GM12892 (cell line): ENCODE data around the gene TMEM31. TPM values are rescaled to one million over a fixed set of nuclear protein-coding genes. Genes with fewer than 3 reads are reported as not detected.

Experiments used
- DNase-seq: peaks from one replicate; pipeline ENCODE4 v3.0.0; 2011; ENCODE audit not compliant: insufficient read length
- FAIRE-seq: peaks from 2 replicates; lab custom pipeline; 2011; peaks lifted over from hg19 to GRCh38; lab: Jason Lieb, UNC
- POLR2A ChIP-seq: IDR thresholded peaks from 2 replicates; pipeline ENCODE4 v1.6.1; 2011; ENCODE audit warnings: low read depth, low read length, control low read depth
- POLR2AphosphoS5 ChIP-seq: IDR thresholded peaks from 2 replicates; pipeline ENCODE4 v1.6.1; 2011; ENCODE audit warnings: low read depth, low read length, control low read depth
- TAF1 ChIP-seq: IDR thresholded peaks from 2 replicates; pipeline ENCODE4 v1.6.1; 2011; ENCODE audit warnings: low read depth, mild to moderate bottlenecking, control low read depth, low read length, borderline replicate concordance
- polyA plus RNA-seq: library from polyadenylated mRNA; unstranded; fragments of >200 nt; gene quantifications from one replicate; pipeline ENCODE4 v1.2.1, GENCODE V29; 2012; ENCODE audit warnings: missing spikeins, inconsistent platforms; ENCODE audit not compliant: missing spikeins

Gene TMEM31
- polyA plus RNA-seq = not detected

DNA sequence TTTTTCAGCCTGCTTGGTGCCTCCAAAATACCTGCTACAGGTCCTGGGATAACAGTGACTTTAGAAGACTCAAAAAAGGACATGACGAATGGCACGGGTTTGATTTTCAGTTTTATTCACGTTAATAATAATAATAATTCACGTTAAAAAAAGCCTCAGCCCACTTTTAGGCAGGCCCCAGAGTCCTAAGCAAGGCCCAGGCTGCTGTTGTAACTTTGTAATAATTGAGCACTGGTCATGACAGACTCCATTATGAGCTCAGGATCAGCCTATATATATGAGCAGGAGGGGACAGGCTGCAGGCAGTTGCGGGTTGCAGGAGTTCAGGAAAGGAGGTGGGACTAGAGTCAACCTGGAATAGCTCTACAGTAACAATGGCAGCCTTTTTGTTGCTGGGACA lies at the start of gene TMEM31:
TMEM31 (plus strand) TSS at position 301 of the 400 bp plus-strand sequence. CDS start 1,350 bp downstream, outside the sequence.
- FAIRE-seq (no peak), DNase-seq (no peak)
- TF ChIP-seq TAF1 (no peak), POLR2A (no peak), POLR2AphosphoS5 (no peak)

DNA sequence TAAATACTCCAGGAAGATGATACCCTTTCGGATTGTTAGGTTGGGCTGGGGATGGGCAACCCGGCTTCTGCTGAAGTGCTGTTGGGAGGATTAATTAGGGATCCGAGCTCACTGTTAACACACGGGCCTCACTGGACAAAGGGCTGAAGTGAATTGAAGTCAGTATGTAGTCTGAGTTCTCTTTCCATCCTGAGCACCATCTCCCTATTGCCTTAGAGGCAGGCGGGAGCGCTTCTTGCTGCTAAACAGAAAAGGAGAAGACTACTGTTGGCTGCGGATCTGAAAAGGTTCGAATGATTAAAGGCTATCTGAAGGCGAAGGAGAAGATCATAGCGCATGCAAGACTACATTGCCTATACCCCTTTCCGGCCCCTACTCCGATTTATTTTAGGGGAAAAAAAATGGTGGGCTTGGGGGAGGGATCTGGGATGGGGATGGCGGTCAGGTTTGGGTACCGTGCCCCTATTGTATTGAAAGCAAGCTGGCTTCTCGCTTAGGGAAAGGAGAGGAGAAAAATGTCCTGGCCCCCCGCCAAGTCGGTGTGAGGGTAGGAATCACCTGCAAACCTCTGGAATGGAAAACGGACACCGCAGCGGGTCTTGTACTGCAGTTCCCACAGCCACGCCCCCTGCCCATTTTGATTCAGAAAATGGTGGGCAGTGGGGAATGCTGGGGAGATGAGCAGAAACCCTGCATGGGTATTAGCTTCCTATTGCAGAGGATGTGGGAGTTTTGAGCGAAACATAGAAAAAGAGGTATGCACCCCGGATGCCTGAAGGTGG lies 46.5 kb upstream of the TMEM31 start:
- FAIRE-seq = no peak
- TF ChIP-seq TAF1 (no peak), POLR2AphosphoS5 (no peak)

DNA sequence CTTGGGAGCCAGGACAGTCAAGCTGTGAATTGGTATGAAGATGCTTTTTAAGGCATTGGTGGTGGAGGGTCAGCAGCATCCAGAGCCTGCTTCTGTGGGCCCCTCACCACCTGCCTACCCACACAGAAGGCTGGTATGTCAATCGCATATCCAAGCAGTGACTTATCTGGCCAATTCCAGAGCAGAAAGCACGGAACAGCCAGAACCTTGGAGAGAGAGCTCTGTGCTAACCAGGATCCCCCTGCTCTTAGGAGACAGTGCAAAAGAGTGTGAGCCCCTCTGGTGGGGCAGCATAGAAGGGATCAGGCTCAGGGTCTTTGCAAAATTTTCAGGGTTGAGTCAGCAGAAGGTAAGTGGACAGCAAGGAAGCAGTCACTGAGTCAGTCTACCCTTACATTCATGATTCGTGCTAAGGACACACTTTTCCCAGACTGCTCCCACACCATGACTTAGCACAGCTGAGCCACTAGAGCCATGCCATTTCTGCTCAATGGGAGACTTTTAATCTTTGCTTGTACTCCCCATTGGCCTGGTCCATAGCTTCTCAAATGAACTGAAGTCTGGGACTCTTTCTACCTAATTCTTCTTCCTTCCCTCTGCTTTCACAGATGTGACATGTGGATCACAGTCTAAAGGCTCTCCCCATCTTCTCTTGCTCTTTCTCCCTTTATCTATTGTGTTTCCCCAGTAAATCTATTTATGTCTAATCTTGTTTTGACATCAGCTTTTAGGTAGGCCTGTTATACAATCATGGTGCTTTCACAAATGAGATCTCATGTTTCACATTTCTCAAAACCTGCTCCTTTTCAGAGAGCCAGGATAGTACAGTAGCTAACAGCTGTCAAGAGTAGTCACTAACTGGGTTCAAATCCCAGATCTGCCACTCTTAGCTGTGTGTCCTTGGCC lies 44.3 kb upstream of the TMEM31 start:
- FAIRE-seq = no peak
- no peak for TF ChIP-seq POLR2AphosphoS5
- no peak for TF ChIP-seq TAF1
- no peak for TF ChIP-seq POLR2A
- DNase-seq = no peak

More for the DNA sequence above, 46.5 kb upstream of the TMEM31 start:
- DNase-seq = no peak

DNA sequence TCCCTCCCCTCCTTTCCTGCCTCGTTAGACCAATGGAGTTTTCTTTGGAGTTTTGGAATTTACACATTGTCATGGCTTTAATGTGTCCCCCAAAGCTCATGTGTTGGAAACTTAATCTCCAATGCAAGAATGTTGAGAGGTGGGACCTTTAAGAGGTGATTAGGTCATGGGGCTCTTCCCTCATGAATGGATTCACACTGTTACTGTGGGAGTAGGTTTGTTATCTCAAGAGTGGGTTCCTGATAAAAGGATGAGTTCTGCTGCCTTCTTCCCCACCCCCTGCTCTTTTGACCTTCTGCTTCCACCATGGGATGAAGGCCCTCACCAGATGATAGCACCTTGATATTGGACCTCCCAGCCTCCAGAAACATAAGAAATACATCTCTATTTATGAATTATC lies 41.0 kb upstream of the TMEM31 start:
- no peak for FAIRE-seq
- no peak for DNase-seq
- no peak for TF ChIP-seq POLR2AphosphoS5
- no peak for TF ChIP-seq TAF1
- no peak for TF ChIP-seq POLR2A

GRCh38 chrX:103674531-103675454 lies 35.9 kb upstream of the TMEM31 start:
- FAIRE-seq = no peak
- TF ChIP-seq POLR2A (no peak; the same call in 1 of the 2 replicates), TAF1 (no peak), POLR2AphosphoS5 (peak; percentile 51; the same call in 1 of the 2 replicates)
- no peak for DNase-seq

DNA sequence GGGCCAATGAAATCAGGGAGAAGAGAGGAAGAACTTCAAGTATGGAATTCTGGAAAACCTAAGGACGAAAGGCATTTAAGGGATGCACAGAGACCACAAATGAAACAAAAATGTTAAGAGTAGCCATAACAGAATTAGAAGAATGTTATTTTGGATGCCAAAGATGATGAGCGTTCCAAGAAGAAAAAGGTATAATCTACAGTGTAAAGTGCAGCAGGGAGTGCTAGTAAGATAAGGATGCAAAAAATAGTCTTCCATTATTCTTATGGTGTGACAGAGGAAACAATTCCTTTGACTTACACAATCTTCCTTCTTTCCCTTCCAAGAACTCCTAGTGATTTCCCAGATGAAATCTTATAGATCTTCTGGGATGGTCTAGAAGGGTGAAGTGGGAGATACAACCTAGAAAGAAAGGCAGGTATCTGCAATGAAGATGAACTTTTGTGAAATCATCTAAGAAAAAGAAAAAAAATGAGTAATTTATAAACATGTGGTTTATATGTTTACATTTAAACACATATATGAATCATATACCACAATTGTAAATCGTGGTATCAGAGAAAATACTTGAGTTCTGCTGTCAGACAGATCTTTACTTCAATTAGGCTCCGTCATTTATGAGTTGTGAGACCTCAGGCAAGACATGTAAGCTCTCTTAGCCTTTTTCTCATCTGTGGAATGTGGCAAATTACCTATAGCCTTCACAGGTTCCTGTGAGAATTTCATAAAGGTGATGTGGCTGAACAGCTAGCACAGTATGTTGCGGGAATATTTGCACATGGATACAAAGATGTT lies 32.3 kb upstream of the TMEM31 start:
- no peak for FAIRE-seq

DNA sequence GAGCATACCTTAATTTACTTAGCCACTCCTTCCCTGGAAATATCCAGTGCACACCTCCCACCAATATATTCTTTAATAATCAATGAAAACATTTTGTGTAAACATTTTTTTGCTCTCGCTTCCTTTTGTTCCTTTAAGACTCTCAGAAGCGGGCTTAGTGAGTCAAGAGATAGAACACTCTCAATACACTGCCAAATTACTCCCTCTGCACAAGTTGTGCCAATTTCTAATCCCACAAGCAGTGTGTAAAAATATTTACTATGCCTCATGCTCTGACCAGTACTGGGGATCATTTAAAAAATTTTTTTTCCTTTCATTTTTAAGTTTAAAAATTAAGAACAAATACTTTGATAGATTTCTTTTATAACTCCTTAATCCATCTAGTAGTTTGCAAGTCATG lies 29.3 kb upstream of the TMEM31 start:
- FAIRE-seq = no peak
- TF ChIP-seq TAF1 (no peak), POLR2AphosphoS5 (no peak), POLR2A (no peak)
- DNase-seq = no peak

More for the DNA sequence above, 32.3 kb upstream of the TMEM31 start:
- DNase-seq = no peak
- TF ChIP-seq TAF1 (no peak), POLR2A (no peak), POLR2AphosphoS5 (no peak)

DNA sequence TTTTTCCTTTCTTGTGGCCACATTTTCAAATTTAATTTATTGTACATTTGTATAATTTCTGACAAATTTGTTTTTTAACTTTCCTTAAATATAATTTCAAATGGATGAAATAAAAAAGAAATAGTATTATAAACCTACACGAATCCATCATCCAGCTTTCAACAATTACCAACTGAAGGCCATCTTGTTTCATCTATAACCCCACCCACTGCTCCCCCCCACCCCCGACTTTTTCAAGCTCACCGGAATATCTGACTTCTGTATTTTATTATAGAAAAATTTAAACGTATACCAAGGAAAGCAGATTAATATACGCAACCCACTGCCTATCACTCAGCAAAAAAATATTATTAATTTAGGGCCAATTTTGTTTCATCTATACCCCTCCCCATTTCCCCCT lies 25.3 kb upstream of the TMEM31 start:
- no peak for FAIRE-seq
- TF ChIP-seq TAF1 (no peak), POLR2AphosphoS5 (no peak), POLR2A (no peak)
- DNase-seq = no peak

DNA sequence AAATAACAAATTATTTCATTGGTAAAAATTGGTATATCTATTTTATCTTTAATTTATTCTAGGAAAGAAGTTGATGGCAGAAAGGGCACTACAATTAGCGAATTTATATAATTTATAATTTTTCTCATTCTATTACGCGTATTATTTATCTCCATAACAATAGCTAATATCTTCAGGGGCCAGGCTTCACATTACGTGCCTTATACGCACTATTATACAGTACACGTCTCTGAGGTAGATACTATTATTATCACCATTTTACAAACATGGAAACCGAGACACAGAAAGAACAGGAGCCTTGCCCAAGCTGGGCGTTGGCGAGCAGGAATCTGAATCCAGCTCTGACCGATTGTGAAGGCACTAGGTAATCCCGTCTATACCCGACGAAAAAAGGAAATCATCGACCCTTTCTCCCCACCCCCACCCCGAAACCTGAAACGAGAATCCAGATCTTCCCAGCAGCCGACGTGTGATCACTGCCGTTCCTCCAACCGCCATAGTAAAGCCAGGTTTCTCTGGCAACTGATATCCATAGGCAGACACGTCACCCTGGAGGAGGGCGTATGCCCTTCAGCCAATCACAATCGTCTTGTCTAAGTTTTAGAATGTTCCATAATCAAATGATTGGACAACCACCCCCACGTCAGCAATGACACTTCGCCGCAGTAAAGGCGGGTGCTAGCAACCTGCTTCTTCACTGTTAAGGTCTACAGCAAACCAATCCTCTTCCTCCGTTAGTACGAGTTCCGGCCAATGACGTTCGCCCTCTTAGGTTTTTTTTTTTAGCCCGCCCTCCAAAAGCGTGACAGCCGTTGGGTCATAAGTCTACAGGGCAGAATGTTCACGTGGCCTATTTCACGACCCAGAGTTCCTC lies 24.3 kb upstream of the TMEM31 start, which contains the start of gene MORF4L2:
MORF4L2 (minus strand) TSS at position 501 of the 874 bp plus-strand sequence. CDS start 9,672 bp downstream, outside the sequence.
- DNase-seq (peak; percentile 33), FAIRE-seq (peak; percentile 94)
- TF ChIP-seq POLR2AphosphoS5 (peak; percentile 89), POLR2A (peak; percentile 93), TAF1 (peak; percentile 69; the same call in 1 of the 2 replicates)
